Mesenchymal stem cell (in vitro differentiated cells and primary cell): ENCODE data around the gene POFUT2.

Experiments used
- DNase-seq: peaks from one replicate; pipeline ENCODE4 v3.0.0-alpha.2; 2013
- H2AFZ ChIP-seq: one replicate; pipeline ENCODE4 v1.6.1; 2013; ENCODE audit warnings: low read depth, mild to moderate bottlenecking, control low read depth, inconsistent platforms, low read length, moderate library complexity
- H2AK5ac ChIP-seq: 2 replicates; pipeline ENCODE4 v1.6.1; 2013; ENCODE audit warnings: low read length, moderate library complexity, mild to moderate bottlenecking, inconsistent platforms; ENCODE audit not compliant: severe bottlenecking
- H2BK120ac ChIP-seq: one replicate; pipeline ENCODE4 v1.6.1; 2013; ENCODE audit warnings: low read depth, mild to moderate bottlenecking, inconsistent platforms, low read length, moderate library complexity
- H2BK12ac ChIP-seq, 2 experiments: one replicate each; pipeline ENCODE4 v1.6.1; 2013; ENCODE audit warnings: inconsistent platforms in 2 of 2, low read length in 2 of 2, mild to moderate bottlenecking in 2 of 2, moderate library complexity in 2 of 2, control low read depth in 1 of 2
- H2BK15ac ChIP-seq: one replicate; pipeline ENCODE4 v1.6.1; 2013; ENCODE audit warnings: mild to moderate bottlenecking, low read depth, inconsistent platforms; ENCODE audit not compliant: poor library complexity, severe bottlenecking
- H2BK5ac ChIP-seq: 2 replicates; pipeline ENCODE4 v1.6.1; 2013; ENCODE audit warnings: low read depth, mild to moderate bottlenecking, low read length, control low read depth, inconsistent platforms; ENCODE audit not compliant: poor library complexity, severe bottlenecking
- H3K14ac ChIP-seq, 2 experiments: one replicate each; pipeline ENCODE4 v1.6.1; 2013; ENCODE audit warnings: inconsistent platforms in 2 of 2, low read length in 2 of 2, control low read depth in 1 of 2, mild to moderate bottlenecking in 1 of 2, moderate library complexity in 1 of 2
- H3K18ac ChIP-seq, 2 experiments: one replicate each; pipeline ENCODE4 v1.6.1; 2013; ENCODE audit warnings: inconsistent platforms in 2 of 2, low read length in 2 of 2, control low read depth in 1 of 2, low read depth in 1 of 2, mild to moderate bottlenecking in 1 of 2
- H3K23ac ChIP-seq, 2 experiments: one replicate each; pipeline ENCODE4 v1.6.1; 2013; ENCODE audit warnings: inconsistent platforms in 2 of 2, low read length in 2 of 2, mild to moderate bottlenecking in 2 of 2, moderate library complexity in 2 of 2, control low read depth in 1 of 2
- H3K27ac ChIP-seq: 2 replicates; pipeline ENCODE4 v1.5.1; 2013; ENCODE audit warnings: mild to moderate bottlenecking, moderate library complexity, low read length, control low read depth, inconsistent platforms; ENCODE audit not compliant: poor library complexity, severe bottlenecking
- H3K27me3 ChIP-seq, 2 experiments: 2 replicates each; pipeline versions ENCODE4 v1.6.1 to v1.7.0; 2013; ENCODE audit warnings: low read length in 2 of 2, mild to moderate bottlenecking in 2 of 2, moderate library complexity in 2 of 2, control low read depth in 1 of 2, inconsistent platforms in 1 of 2; ENCODE audit not compliant: control insufficient read depth in 1 of 2, insufficient read depth in 1 of 2
- H3K36me3 ChIP-seq, 2 experiments: 2 replicates each; pipeline versions ENCODE4 v1.6.1 to v1.7.0; 2013; ENCODE audit warnings: low read length in 2 of 2, control low read depth in 1 of 2, inconsistent platforms in 1 of 2, low read depth in 1 of 2, mild to moderate bottlenecking in 1 of 2; ENCODE audit not compliant: insufficient read depth in 2 of 2, control insufficient read depth in 1 of 2
- H3K4ac ChIP-seq, 2 experiments: one replicate each; pipeline ENCODE4 v1.6.1; 2013; ENCODE audit warnings: inconsistent platforms in 2 of 2, low read length in 2 of 2, mild to moderate bottlenecking in 2 of 2, moderate library complexity in 2 of 2, control low read depth in 1 of 2, low read depth in 1 of 2
- H3K4me1 ChIP-seq: 2 replicates; pipeline ENCODE4 v1.6.1; 2013; ENCODE audit warnings: low read depth, low read length, control low read depth; ENCODE audit not compliant: control insufficient read depth, insufficient read depth
- H3K4me2 ChIP-seq: 2 replicates; pipeline ENCODE4 v1.6.1; 2013; ENCODE audit warnings: low read length, mild to moderate bottlenecking, inconsistent platforms; ENCODE audit not compliant: poor library complexity, severe bottlenecking
- H3K4me3 ChIP-seq, 2 experiments: 2 replicates each; pipeline versions ENCODE4 v1.5.1 to v1.7.0; 2013; ENCODE audit warnings: low read length in 2 of 2, mild to moderate bottlenecking in 2 of 2, control low read depth in 1 of 2, low read depth in 1 of 2; ENCODE audit not compliant: insufficient read depth in 1 of 2
- H3K79me1 ChIP-seq: replicated peaks from 2 replicates; pipeline ENCODE4 v1.6.1; 2013; ENCODE audit warnings: mild to moderate bottlenecking, control low read depth, low read length, inconsistent platforms; ENCODE audit not compliant: poor library complexity, severe bottlenecking
- H3K9ac ChIP-seq: 2 replicates; pipeline ENCODE4 v1.7.0; 2013; ENCODE audit warnings: mild to moderate bottlenecking, low read length, moderate library complexity
- H3K9me3 ChIP-seq: 2 replicates; pipeline ENCODE4 v1.7.0; 2013; ENCODE audit warnings: mild to moderate bottlenecking, low read length; ENCODE audit not compliant: control insufficient read depth
- H4K8ac ChIP-seq: one replicate; pipeline ENCODE4 v1.6.1; 2013; ENCODE audit warnings: inconsistent platforms, mild to moderate bottlenecking, low read length, moderate library complexity
- H4K91ac ChIP-seq: one replicate; pipeline ENCODE4 v1.6.1; 2013; ENCODE audit warnings: mild to moderate bottlenecking, low read length, inconsistent platforms
- WGBS: methylation state at CpG from one replicate; pipeline ENCODE4 v1.1.7; 2013; ENCODE audit warnings: mixed read lengths; 5-methylcytosine and 5-hydroxymethylcytosine counted together

POFUT2 gene

DNA sequence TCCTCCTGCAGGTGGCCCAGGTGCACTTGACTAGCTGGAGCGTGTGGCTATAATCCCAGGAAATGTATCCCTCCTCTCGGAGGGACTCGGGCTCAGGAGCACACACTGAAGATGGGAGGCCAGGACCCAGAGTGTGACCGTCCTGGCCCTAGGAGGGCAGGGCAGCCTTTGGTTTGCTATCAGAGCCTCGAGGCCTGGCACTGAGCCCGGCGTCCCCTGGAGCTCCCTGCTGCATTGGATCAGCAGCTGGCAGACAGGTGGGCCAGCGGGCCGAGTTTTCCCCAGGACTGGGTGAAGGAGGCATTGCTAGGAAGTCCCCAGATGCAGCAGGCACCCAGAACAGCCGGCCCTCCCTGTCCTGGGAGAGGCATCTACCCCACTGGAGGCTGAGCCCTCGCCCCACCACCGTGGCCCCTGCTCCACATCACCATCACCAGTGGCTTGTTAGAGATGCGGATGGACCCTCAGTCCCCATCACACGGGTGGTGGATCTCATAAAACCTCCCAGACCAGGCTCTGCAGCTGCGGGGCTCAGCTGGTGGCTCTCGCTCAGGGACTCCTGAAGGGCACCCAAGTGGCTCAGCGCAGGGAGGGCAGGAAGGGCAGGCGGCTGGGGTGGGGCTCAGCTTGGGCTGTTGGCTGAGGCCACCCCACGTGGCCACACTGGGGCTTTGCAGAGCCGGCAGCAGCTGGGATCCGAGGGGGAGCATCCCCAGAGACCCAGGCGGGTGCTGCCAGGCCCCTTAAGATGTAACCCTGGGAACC lies 32.7 kb upstream of the POFUT2 start:
- Histone ChIP-seq H3K4me2 (no peak overlapping the region), H3K9me3 (no peaks in the 10 kb centered on the region), H2BK12ac (peak overlapping the region; percentile 93 to 98), H3K14ac (peak overlapping the region in 1 of 2 experiments; percentile 80), H4K8ac (peak overlapping the region; percentile 89), H3K4ac (peak overlapping the region; percentile 94 to 97), H3K23ac (no peak overlapping the region), H3K9ac (no peak overlapping the region), H2BK120ac (peak overlapping the region; percentile 90), H2AK5ac (peak overlapping the region; percentile 54), H3K27ac (no peak overlapping the region), H3K79me1 (no peaks in the 10 kb centered on the region), H3K36me3 (no peaks in the 10 kb centered on the region), H2AFZ (no peak overlapping the region), H2BK15ac (peak overlapping the region; percentile 97), H3K4me3 (no peak overlapping the region), H3K18ac (peak overlapping the region; percentile 55 to 99), H2BK5ac (no peak overlapping the region), H3K4me1 (peaks cover 64% of the 10 kb centered on the region), H3K27me3 (peaks cover 0 to 16% of the 10 kb centered on the region in 2 experiments), H4K91ac (peak overlapping the region; percentile 95)
- 88% methylated on average over 22 of the region's 22 CpGs for WGBS
- no peak for DNase-seq

DNA sequence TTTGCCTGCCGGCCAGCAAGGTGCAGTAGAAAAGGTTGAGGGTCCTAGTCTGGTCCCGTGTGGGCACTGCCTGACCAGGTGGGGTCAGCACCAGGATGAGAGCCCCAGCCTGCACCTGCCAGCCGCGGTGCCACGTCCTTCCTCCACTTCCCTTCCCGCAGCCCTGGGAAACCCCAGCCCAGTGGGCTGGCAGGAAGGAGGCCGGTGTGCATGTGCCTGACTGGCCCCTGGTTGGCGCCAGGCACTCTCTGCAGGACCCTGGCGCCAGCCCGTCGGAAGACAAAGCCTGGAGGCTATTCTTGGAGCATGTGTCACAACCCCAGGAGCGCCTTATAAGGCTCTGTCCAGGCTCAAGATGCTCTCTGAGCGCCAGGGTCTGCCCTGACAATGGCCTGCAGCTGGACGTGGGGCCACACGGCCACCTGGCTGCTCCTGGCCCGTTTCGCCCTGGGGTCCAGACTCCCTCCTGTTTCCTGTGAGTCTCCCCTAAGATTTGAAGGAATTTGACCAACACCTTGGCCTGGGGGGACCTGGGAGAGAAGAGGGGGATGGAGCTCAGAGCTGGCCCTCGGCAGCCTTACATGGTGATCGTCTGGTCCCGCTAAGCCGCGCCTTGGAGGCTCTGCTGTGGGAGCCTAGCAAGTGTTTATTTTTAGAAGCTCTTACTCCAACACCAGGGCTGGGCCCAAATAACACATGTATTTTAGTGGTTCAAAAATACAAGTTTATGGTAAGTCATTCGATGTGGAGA lies 31.9 kb upstream of the POFUT2 start:
- Histone ChIP-seq H4K91ac (peak overlapping the region; percentile 100), H2BK120ac (peak overlapping the region; percentile 90), H3K4me3 (no peak overlapping the region), H2BK12ac (peak overlapping the region; percentile 93 to 98), H4K8ac (peak overlapping the region; percentile 98), H3K9ac (no peak overlapping the region), H3K23ac (no peak overlapping the region), H3K4me1 (peaks cover 57% of the 10 kb centered on the region), H3K27me3 (peaks cover 0 to 16% of the 10 kb centered on the region in 2 experiments), H3K18ac (peak overlapping the region; percentile 93 to 99), H2BK15ac (peak overlapping the region; percentile 84), H2AK5ac (peak overlapping the region; percentile 26), H2AFZ (no peak overlapping the region), H3K4ac (peak overlapping the region; percentile 54 to 97), H3K27ac (no peak overlapping the region), H3K9me3 (no peaks in the 10 kb centered on the region), H3K4me2 (no peak overlapping the region), H3K79me1 (no peaks in the 10 kb centered on the region), H3K36me3 (no peaks in the 10 kb centered on the region), H2BK5ac (no peak overlapping the region), H3K14ac (peak overlapping the region in 1 of 2 experiments; percentile 68)
- 37% methylated on average over 23 of the region's 23 CpGs for WGBS
- DNase-seq = peak; percentile 95

DNA sequence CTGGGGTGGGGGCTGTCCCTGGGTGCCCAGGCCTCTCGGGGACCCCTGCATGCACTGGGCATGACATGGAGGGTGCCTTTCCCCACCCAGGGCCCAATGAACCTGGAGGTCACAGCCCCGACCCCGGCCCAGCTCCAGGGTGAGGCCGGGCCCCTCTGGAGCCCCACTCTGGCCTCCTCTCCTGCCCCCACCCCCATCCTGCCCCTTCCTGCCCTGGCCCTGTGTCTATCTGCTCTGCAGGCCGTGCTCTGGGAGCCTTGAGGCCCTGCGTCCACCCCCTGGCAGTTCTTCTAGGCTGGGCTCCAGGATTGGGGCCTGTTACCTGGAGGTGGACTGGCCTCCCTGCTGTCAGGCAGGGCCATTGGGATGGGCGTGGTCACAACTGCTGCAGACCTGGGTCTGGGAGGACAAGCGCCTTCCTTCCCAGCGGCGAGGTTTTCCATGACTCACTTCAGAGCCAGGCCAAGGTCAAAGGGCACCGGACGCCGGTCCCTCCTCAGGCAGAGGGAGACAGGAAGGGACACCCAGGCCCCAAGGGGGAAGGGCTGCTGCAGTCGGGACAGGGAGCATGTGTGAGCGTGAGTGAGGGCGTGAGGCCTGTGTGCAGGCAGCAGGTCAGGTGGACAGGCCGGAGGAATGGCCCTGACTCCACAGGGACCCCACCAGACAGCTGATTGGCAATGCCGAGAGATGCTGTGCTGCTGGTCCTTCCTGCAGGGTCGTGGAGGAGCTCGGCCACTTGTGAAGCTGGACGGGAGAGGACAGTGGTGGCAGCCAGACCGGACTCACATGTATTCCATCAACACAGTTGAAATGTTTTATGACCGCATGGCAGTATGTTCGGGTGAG lies 31.1 kb upstream of the POFUT2 start:
- 28% methylated on average over 24 of the region's 24 CpGs for WGBS
- no peak overlapping the region for H3K9ac ChIP-seq
- H3K4me1 ChIP-seq = peaks cover 48% of the 10 kb centered on the region

More for the DNA sequence above, 31.1 kb upstream of the POFUT2 start:
- Histone ChIP-seq H3K18ac (peak overlapping the region; percentile 93 to 99), H3K79me1 (no peaks in the 10 kb centered on the region), H2AK5ac (peak overlapping the region; percentile 24), H3K23ac (no peak overlapping the region), H3K27ac (no peak overlapping the region), H3K4me3 (no peak overlapping the region), H3K14ac (peak overlapping the region in 1 of 2 experiments; percentile 84), H4K8ac (peak overlapping the region; percentile 98), H2BK15ac (peak overlapping the region; percentile 94), H3K36me3 (no peaks in the 10 kb centered on the region), H3K4ac (peak overlapping the region; percentile 97 to 99), H2AFZ (no peak overlapping the region), H2BK12ac (peak overlapping the region; percentile 97 to 99), H3K9me3 (no peaks in the 10 kb centered on the region), H4K91ac (peak overlapping the region; percentile 100), H2BK5ac (no peak overlapping the region), H3K27me3 (peaks cover 0 to 15% of the 10 kb centered on the region in 2 experiments), H2BK120ac (peak overlapping the region; percentile 99), H3K4me2 (no peak overlapping the region)
- DNase-seq = peak; percentile 97
